NCI-H187 treated with DMSO at 0.1 percent for 48 hours (cell line): Measurements from ENCODE around the gene LPIN2.

Source experiments
- DNase-seq: peaks from one replicate; lab custom pipeline; 2025; lab: John Stamatoyannopoulos, UW

LPIN2 gene

DNA sequence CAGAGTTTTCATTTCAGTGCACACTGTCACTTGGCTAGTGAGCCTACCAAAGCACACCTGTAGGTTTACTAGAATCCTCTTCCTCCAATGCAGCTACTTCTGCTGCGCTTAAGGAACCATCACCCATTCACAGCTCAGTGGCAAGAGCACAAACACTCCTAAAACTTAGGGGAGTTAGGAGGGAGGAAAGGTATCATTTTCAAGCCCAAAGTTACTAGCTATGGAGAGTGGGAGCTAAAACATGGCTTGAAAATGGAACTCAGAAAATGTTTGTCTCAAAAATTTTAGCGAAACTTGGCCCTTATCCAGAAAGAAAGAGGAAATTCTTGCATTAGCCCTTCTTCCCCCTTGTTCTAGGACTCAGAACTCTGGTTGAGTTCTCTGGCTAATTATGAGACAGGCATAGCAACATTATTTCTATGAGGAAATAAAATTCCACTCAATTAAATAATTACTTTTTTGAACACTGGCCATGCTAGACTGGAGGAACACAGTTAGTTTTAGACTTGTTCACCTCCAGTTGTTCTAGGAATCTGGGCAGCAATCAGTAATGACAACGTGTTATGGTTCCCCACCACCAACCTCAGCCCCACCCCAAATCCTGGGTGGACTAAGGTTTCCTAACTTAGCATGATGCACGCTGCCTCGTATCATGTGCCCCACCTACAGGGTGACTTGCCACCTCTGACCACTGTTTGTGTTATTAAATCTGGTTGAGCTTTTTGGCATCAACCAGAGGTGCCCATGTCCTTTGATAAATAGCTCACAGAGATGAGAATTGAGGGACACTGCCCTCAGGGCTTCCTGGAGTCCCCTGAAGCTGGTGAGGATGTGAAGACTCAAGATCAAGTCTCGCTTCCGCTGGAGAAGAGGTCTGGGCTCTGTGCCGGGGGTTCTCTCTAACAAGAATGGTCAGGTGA, 32.8 kb downstream of the LPIN2 start:
- DNase-seq: no peak

DNA sequence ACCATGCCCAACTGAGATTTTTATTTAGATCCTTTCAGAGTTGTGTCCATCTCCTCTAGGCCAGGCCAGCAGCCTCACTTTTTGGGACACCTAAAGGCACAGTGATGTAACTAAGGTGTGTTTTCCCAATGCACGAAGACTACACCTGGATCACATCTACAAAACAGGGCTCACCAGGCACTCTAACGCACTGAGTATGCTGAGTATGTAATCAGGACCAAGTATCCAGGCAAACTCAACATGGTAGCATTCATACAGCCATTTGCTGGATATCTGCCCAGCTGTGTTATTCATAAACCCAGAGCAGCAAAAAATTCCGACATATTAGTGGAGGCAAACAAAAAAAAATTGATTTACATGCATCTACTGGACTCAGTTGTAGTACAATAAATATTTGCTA, 33.8 kb downstream of the LPIN2 start:
- DNase-seq: no peak

- DNase-seq: no peak
Measured at GRCh38 chr18:2978661-2979106, 34.3 kb downstream of the LPIN2 start.

GRCh38 chr18:2978208-2978607, 34.7 kb downstream of the LPIN2 start:
- DNase-seq: no peak

- DNase-seq: no peak
Measured at GRCh38 chr18:2976218-2977132, 36.5 kb downstream of the LPIN2 start.

GRCh38 chr18:2974731-2975130, 38.2 kb downstream of the LPIN2 start:
- no peak for DNase-seq

GRCh38 chr18:2971741-2972552, 41.0 kb downstream of the LPIN2 start:
- DNase-seq: no peak

- no peak for DNase-seq
Measured at GRCh38 chr18:2970772-2971659, 41.9 kb downstream of the LPIN2 start.

- no peak for DNase-seq
Measured at GRCh38 chr18:2970344-2970743, 42.6 kb downstream of the LPIN2 start.

GRCh38 chr18:2969695-2970094, 43.2 kb downstream of the LPIN2 start:
- DNase-seq: no peak

GRCh38 chr18:2968606-2969005, 44.3 kb downstream of the LPIN2 start:
- DNase-seq: no peak

GRCh38 chr18:2967820-2968219, 45.1 kb downstream of the LPIN2 start:
- DNase-seq: no peak

- DNase-seq: no peak
Measured at GRCh38 chr18:2967357-2967756, 45.6 kb downstream of the LPIN2 start.

GRCh38 chr18:2966560-2966959, 46.4 kb downstream of the LPIN2 start:
- no peak for DNase-seq

DNA sequence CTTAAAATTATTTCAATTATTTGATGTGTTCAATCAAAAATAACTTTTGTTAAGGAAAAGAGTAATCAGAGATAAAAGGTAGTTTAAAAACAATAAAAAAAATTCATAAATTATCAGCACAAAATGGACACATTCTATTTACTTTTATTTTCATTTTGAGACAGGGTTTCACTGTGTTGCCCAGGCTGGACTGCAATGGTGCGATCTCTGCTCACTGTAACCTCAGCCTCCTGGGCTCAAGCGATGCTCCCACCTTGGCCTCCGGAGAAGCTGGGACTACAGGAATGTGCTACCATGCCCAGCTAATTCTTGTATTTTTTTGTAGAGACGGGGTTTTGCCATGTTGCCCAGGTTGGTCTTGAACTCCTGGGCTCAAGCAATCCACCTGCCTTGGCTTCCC, 47.1 kb downstream of the LPIN2 start:
- DNase-seq: no peak

- no peak for DNase-seq
Measured at GRCh38 chr18:2964361-2965010, 48.5 kb downstream of the LPIN2 start.
